Activated CD4-positive, alpha-beta T cell treated with anti-CD3 and anti-CD28 coated beads, Interleukin-2, amount 10 ng/mL, durations not matched to agents 24 days and 14 days (primary cell): Measurements from ENCODE around the gene SFMBT2. TPM values are rescaled to one million over a fixed set of nuclear protein-coding genes. Genes with fewer than 3 reads are reported as not detected.

Experiments
- DNase-seq: peaks from one replicate; pipeline ENCODE4 v3.0.0; 2022
- H3K27ac Mint-ChIP-seq: one replicate; pipeline ENCODE4 v1.8.0; 2022; ENCODE audit warnings: mild to moderate bottlenecking, mixed read lengths
- H3K27me3 Mint-ChIP-seq: one replicate; pipeline ENCODE4 v1.8.0; 2022; ENCODE audit warnings: mixed read lengths
- H3K36me3 Mint-ChIP-seq: one replicate; pipeline ENCODE4 v1.8.0; 2022; ENCODE audit warnings: low read depth, mild to moderate bottlenecking, mixed read lengths
- H3K4me1 Mint-ChIP-seq: one replicate; pipeline ENCODE4 v1.8.0; 2021; ENCODE audit warnings: mixed read lengths
- H3K4me3 Mint-ChIP-seq: one replicate; pipeline ENCODE4 v1.8.0; 2022; ENCODE audit warnings: mild to moderate bottlenecking, moderate library complexity, mixed read lengths
- H3K9me3 Mint-ChIP-seq: one replicate; pipeline ENCODE4 v1.8.0; 2021; ENCODE audit warnings: mixed read lengths
- intact Hi-C: fragments of 100-400 bp; cut with micrococcal nuclease; formaldehyde crosslinking; loops from one replicate; pipeline ENCODE4 v1.15.1; 2023
- total RNA-seq: library from RNA; stranded (reverse); gene quantifications from 2 replicates; pipeline ENCODE4 v1.2.3, GENCODE V29; 2022

Gene SFMBT2
- total RNA-seq, 1 donor from 2014 or later = 24.9 TPM

GRCh38 chr10:7248585-7249164 lies 162.2 kb downstream of the SFMBT2 start:
- no peak for DNase-seq
- intact Hi-C loops = no loop called here
- Mint-ChIP-seq H3K4me1 (peaks cover 26% of the 10 kb centered on the region), H3K27me3 (no peaks in the 10 kb centered on the region), H3K9me3 (no peaks in the 10 kb centered on the region), H3K4me3 (no peak overlapping the region), H3K27ac (no peak overlapping the region), H3K36me3 (peaks cover 43% of the 10 kb centered on the region)

GRCh38 chr10:7248148-7248547 lies 162.7 kb downstream of the SFMBT2 start:
- Mint-ChIP-seq H3K4me3 (no peak overlapping the region), H3K36me3 (peaks cover 43% of the 10 kb centered on the region), H3K27ac (no peak overlapping the region), H3K27me3 (no peaks in the 10 kb centered on the region), H3K9me3 (no peaks in the 10 kb centered on the region), H3K4me1 (peaks cover 29% of the 10 kb centered on the region)
- intact Hi-C loops = no loop called here
- no peak for DNase-seq

DNA sequence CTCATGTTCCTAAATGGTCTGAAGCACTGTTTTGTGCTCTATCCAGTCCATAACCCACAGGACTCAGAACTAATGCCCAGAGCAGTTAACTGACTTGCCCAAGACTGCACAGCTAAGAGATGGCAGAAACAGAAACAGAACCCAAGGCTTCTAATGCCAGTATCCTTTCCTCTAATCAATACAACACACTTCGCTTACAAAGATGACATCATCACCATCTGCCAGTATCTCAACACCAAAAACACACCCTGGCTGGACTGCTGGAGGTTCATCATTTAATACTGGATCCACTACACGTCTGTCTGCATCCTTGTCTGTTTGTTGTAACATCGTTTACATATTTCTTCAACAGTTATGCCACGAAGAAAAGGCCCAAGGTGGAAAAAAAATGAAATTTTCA lies 165.3 kb downstream of the SFMBT2 start:
- peaks cover 53% of the 10 kb centered on the region for H3K36me3 Mint-ChIP-seq
- H3K27me3 Mint-ChIP-seq = no peaks in the 10 kb centered on the region
- peaks cover 25% of the 10 kb centered on the region for H3K4me1 Mint-ChIP-seq
- H3K9me3 Mint-ChIP-seq = no peaks in the 10 kb centered on the region
- no peak overlapping the region for H3K4me3 Mint-ChIP-seq
- intact Hi-C loops = no loop called here
- DNase-seq = no peak
- no peak overlapping the region for H3K27ac Mint-ChIP-seq

DNA sequence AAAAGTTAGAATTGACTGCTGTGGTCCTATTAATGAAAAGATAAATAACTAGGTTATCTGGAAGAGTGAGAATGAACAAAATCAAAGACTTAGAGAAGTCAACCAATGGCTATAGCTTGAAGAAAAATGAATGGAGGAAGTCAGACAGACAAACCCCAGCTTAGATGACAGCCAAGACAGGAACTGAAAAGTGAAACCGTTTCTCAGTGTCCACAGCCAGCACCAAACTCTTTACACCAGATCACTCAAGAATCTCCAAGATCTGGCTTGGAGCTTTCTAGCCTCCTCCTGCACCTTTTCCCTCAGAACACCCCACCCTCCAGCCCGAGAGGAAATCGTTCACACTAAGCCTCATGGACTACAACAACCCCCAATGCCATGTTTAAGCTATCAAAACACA lies 167.0 kb downstream of the SFMBT2 start:
- Mint-ChIP-seq H3K36me3 (peaks cover 65% of the 10 kb centered on the region), H3K4me1 (peaks cover 39% of the 10 kb centered on the region), H3K9me3 (no peaks in the 10 kb centered on the region), H3K4me3 (peak overlapping the region; percentile 53), H3K27ac (peak overlapping the region; percentile 55), H3K27me3 (no peaks in the 10 kb centered on the region)
- intact Hi-C loops = no loop called here
- DNase-seq = peak; percentile 73

DNA sequence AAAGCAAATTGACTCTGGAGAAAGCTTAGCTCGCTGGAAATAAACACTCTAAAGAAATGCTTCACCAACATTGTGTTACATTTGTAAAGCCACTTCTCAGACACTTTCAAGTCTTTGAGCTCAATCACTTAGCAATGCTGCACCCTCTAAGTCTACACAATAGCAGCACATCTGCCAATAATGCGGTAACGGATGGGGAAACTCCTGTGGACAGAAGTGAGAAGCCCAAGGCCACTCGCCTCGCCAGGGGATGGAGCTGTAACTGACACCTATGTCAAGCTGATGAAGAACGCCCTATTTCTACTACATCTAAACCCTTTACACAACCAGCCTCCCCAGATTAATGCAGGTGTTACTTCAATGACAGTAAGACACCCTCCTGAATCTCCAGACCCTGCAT lies 167.7 kb downstream of the SFMBT2 start:
- Mint-ChIP-seq H3K36me3 (peaks cover 59% of the 10 kb centered on the region), H3K9me3 (no peaks in the 10 kb centered on the region), H3K4me1 (peaks cover 42% of the 10 kb centered on the region), H3K27me3 (no peaks in the 10 kb centered on the region), H3K4me3 (no peak overlapping the region), H3K27ac (no peak overlapping the region)
- intact Hi-C loops = no loop called here
- DNase-seq = no peak

- peaks cover 2% of the 10 kb centered on the region for H3K27me3 Mint-ChIP-seq
- H3K36me3 Mint-ChIP-seq = peaks cover 75% of the 10 kb centered on the region
- H3K4me1 Mint-ChIP-seq = peaks cover 50% of the 10 kb centered on the region
- H3K4me3 Mint-ChIP-seq = peak overlapping the region; percentile 14
- peak; percentile 79 for DNase-seq
- peaks cover 4% of the 10 kb centered on the region for H3K9me3 Mint-ChIP-seq
- peak overlapping the region; percentile 46 for H3K27ac Mint-ChIP-seq
- intact Hi-C loops = loop anchor here (1.0 to 2.0 kb wide), 3 partner anchors 18 to 170 kb away; no protein-coding TSS in a partner anchor
These were observed 171.4 kb downstream of the SFMBT2 start for GRCh38 chr10:7239312-7239985.

GRCh38 chr10:7235376-7235775 lies 175.5 kb downstream of the SFMBT2 start:
- Mint-ChIP-seq H3K27ac (no peak overlapping the region), H3K4me3 (no peak overlapping the region), H3K4me1 (peaks cover 43% of the 10 kb centered on the region), H3K27me3 (peaks cover 2% of the 10 kb centered on the region), H3K36me3 (peaks cover 67% of the 10 kb centered on the region), H3K9me3 (peaks cover 4% of the 10 kb centered on the region)
- intact Hi-C loops = no loop called here
- no peak for DNase-seq

DNA sequence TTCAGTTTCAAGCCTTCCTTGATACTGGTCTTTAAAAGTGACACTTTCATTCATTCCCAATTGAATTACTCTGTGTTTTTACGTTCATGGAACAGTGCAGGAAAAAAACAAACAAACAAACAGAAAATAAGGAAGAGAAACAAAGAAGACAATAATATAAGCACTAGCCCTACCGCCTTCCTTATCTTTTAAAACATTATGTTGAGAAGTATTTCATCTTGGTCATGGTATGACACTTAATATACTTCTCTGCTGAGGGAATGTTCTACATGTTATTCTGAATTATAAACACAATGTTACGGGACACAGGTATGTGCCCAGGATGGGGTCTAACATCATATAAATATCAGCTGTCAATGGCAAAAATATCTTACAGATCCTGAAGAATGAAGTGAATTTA lies 176.7 kb downstream of the SFMBT2 start:
- peaks cover 32% of the 10 kb centered on the region for H3K4me1 Mint-ChIP-seq
- H3K27me3 Mint-ChIP-seq = peaks cover 2% of the 10 kb centered on the region
- H3K9me3 Mint-ChIP-seq = peaks cover 4% of the 10 kb centered on the region
- intact Hi-C loops = no loop called here
- no peak for DNase-seq
- H3K36me3 Mint-ChIP-seq = peaks cover 60% of the 10 kb centered on the region
- no peak overlapping the region for H3K27ac Mint-ChIP-seq
- peak overlapping the region; percentile 36 for H3K4me3 Mint-ChIP-seq

- Mint-ChIP-seq H3K9me3 (peaks cover 4% of the 10 kb centered on the region), H3K4me3 (peak overlapping the region; percentile 36), H3K4me1 (peaks cover 28% of the 10 kb centered on the region), H3K27me3 (peaks cover 2% of the 10 kb centered on the region), H3K27ac (no peak overlapping the region), H3K36me3 (peaks cover 61% of the 10 kb centered on the region)
- intact Hi-C loops = no loop called here
- DNase-seq = peak; percentile 66
These were observed 177.4 kb downstream of the SFMBT2 start for GRCh38 chr10:7233259-7233991.

DNA sequence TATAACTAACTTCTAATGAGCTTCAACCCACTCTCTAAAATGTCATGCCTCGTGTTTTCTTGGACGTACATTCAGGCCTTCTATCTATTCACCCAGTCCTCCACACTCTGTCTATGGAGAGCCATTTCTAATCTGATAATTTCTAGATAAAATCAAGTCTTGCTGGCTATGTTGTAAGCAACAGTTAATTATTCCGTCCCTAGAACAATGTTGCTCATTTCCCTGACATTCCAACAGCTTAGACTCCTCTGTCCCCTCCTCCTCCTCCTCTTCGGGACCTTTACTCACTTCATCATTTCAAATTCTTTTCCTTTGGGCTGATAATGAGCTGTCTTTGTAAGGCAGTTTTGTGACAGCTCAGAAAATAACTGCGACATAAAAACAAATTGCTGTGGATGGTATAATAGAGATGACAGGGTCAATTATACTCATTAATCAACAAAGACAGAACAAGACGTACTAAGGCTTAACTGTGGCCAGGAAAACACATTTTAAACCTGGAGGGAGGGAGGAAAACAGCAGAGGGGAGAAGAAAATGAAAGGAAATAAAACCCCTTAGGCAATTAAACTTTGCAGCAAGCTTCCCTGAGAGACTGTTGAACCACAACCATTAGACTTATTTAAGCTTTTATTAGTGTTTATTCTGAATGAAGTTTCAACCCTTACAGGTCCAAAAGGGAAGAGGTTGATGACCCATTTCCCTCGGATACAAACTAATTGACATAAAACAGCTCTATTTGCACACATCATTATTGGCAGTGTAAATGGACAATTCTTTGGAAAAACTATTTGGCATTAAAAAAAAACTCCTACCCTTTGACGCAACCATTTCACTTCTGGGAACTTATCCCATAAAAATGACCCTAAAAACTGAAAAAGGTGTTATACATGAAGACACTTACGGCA lies 179.1 kb downstream of the SFMBT2 start:
- Mint-ChIP-seq H3K36me3 (peaks cover 64% of the 10 kb centered on the region), H3K9me3 (peaks cover 4% of the 10 kb centered on the region), H3K4me3 (no peak overlapping the region), H3K27ac (no peak overlapping the region), H3K4me1 (peaks cover 22% of the 10 kb centered on the region), H3K27me3 (no peaks in the 10 kb centered on the region)
- DNase-seq = no peak
- intact Hi-C loops = no loop called here

DNA sequence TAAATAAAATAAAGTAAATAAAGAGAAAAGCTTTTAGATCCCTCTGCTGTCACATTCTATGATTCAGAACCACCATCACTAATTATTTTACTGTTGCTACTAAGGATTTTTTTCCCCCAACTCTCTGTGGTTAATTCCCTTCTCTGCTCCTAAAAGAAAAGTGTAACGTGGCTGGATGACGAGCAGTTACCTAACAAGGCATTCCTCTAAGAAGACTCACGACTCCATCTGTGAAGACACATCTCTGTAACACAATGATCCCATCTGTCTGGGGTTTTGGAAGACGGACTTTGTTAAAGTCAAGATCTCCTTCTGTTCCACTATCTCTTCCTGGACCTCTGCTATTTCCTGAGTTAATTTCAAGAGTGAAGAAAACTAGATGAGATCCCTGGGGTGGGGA lies 179.9 kb downstream of the SFMBT2 start:
- no peaks in the 10 kb centered on the region for H3K27me3 Mint-ChIP-seq
- no peak overlapping the region for H3K4me3 Mint-ChIP-seq
- intact Hi-C loops = no loop called here
- H3K36me3 Mint-ChIP-seq = peaks cover 63% of the 10 kb centered on the region
- no peak overlapping the region for H3K27ac Mint-ChIP-seq
- H3K4me1 Mint-ChIP-seq = peaks cover 22% of the 10 kb centered on the region
- DNase-seq = no peak
- no peaks in the 10 kb centered on the region for H3K9me3 Mint-ChIP-seq

GRCh38 chr10:7230036-7230435 lies 180.8 kb downstream of the SFMBT2 start:
- no peak for DNase-seq
- peaks cover 3% of the 10 kb centered on the region for H3K9me3 Mint-ChIP-seq
- no peak overlapping the region for H3K27ac Mint-ChIP-seq
- peaks cover 63% of the 10 kb centered on the region for H3K36me3 Mint-ChIP-seq
- H3K4me1 Mint-ChIP-seq = peaks cover 18% of the 10 kb centered on the region
- H3K27me3 Mint-ChIP-seq = no peaks in the 10 kb centered on the region
- H3K4me3 Mint-ChIP-seq = no peak overlapping the region
- intact Hi-C loops = no loop called here

GRCh38 chr10:7225133-7225532 lies 185.7 kb downstream of the SFMBT2 start:
- peaks cover 5% of the 10 kb centered on the region for H3K9me3 Mint-ChIP-seq
- H3K27me3 Mint-ChIP-seq = no peaks in the 10 kb centered on the region
- peaks cover 69% of the 10 kb centered on the region for H3K36me3 Mint-ChIP-seq
- peaks cover 2% of the 10 kb centered on the region for H3K4me1 Mint-ChIP-seq
- no peak for DNase-seq
- no peak overlapping the region for H3K27ac Mint-ChIP-seq
- intact Hi-C loops = no loop called here
- no peak overlapping the region for H3K4me3 Mint-ChIP-seq
